Pancreas (tissue), 10 donors: ENCODE data around the gene RCOR2. TPM values are rescaled to one million over a fixed set of nuclear protein-coding genes. Genes with fewer than 3 reads are reported as not detected.

ENCODE experiments used
- ATAC-seq, 4 donors: fragments of 200-7000 bp; cut with Tn5 transposase; one replicate each; pipeline versions ENCODE4 v1.8.0 to v1.9.1; 2020; ENCODE audit warnings: mild to moderate bottlenecking in 4 of 4, moderate library complexity in 4 of 4
- DNase-seq, 6 donors: peaks; one replicate each; pipeline ENCODE4 v3.0.0-alpha.2; 2020
- FAIRE-seq: peaks from 2 replicates; lab custom pipeline; 2012; peaks lifted over from hg19 to GRCh38; lab: Jason Lieb, UNC
- H3K27ac ChIP-seq, 4 donors: fragments of 200-600 bp; sonication (generic); 1 replicate in 3 of 4; 2 replicates in 1 of 4; pipeline versions ENCODE4 v1.5.0 to v1.8.0; 2020
- H3K27me3 ChIP-seq, 4 donors: fragments of 200-600 bp; one replicate each; pipeline ENCODE4 v1.8.0; 2021
- H3K36me3 ChIP-seq, 3 donors: fragments of 200-600 bp; sonication (generic) in 1 of 3; one replicate each; pipeline versions ENCODE4 v1.5.0 to v1.8.0; 2020 to 2021
- H3K4me1 ChIP-seq, 3 donors: fragments of 200-600 bp; one replicate each; pipeline ENCODE4 v1.8.0; 2021
- H3K4me3 ChIP-seq, 4 donors: fragments of 200-600 bp; sonication (generic) in 2 of 4; one replicate each; pipeline versions ENCODE4 v1.5.0 to v1.8.0; 2020 to 2021
- H3K9me3 ChIP-seq, 4 donors: fragments of 200-600 bp; one replicate each; pipeline ENCODE4 v1.8.0; 2021
- WGBS, 2 donors: extraction: QIAGEN DNeasy Blood & Tissue Kit; methylation state at CpG; one replicate each; pipeline ENCODE4 v1.1.7; 2013; 5-methylcytosine and 5-hydroxymethylcytosine counted together
- intact Hi-C, 3 donors: fragments of 100-400 bp; cut with DNase I; formaldehyde crosslinking; loops; one replicate each; pipeline versions ENCODE4 v1.11.1 to v1.14.2; 2022
- polyA plus RNA-seq, 2 donors: library from polyadenylated mRNA; stranded (reverse); fragments of 200-250 nt; gene quantifications; one replicate each; pipeline ENCODE4 v1.2.3, GENCODE V29; 2013
- total RNA-seq, 6 donors: library from RNA; stranded (reverse); fragmentation: NEBNext Ultra II Directional in 4 of 6; extraction: Animal tissue kit (Norgen Biotek cat#: 25700) in 4 of 6; gene quantifications; one replicate each; pipeline versions ENCODE4 v1.2.1 to v1.2.4, GENCODE V29; 2021 to 2023
- TF ChIP-seq, protein P1 (sequence below), 4 donors: fragments of 200-600 bp; sonication (generic) in 3 of 4; IDR thresholded peaks; one replicate each; pipeline versions ENCODE4 v1.5.0 to v1.8.0; 2021; ENCODE audit warnings: antibody characterized with exemption in 4 of 4
- donor health status: healthy with polysubstance abuse.
- donor health status: DM: no; HTN: no; CAD: no; lungs with moderate emphysema.
- donor health status: DM: no; HTN: no; CAD: no.
- donor health status: control.
- donor health status: control.
- donor health status: Bipolar disorder and iron deficiency.
- donor health status: DM: yes; HTN: yes; CAD: no.
- donor health status: DM: no; HTN: no; CAD: no.
- donor health status: DM: no; HTN: no; CAD: no.
- donor health status: DM: yes; HTN: yes; CAD: no.

The RCOR2 gene
- total and polyA plus RNA-seq, 8 donors = 0.37 to 1.9 (median 0.59) TPM

DNA sequence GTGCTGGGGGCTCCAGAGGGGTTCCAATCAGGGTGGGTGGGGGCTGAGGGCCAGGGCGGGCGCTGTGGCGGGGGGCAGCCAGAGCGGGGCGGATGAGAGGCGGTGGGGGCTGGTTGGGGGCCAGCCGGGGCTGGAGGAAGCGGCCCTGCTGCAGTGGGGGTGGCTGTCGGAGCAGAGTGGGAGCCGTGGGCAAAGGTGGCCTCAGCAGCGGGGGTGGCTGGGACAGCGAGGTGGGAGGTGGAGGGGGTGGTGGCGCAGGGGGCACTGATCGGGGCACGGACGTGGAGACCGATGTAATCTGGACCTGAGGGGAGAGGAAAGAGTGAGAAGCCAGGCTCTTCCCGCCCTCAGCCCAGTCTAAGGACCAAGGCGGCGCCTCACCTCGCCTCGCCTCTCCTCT is 5.1 kb downstream of the RCOR2 start:
- ATAC-seq (no peak), FAIRE-seq (no peak), DNase-seq (no peak)
- Histone ChIP-seq H3K27ac (no peak overlapping the region), H3K36me3 (peaks cover 0 to 20% (median 2%) of the 10 kb centered on the region in 3 donors), H3K9me3 (no peaks in the 10 kb centered on the region), H3K27me3 (no peaks in the 10 kb centered on the region), H3K4me3 (no peak overlapping the region), H3K4me1 (peaks cover 5 to 8% (median 7%) of the 10 kb centered on the region in 3 donors)
- WGBS, 2 donors = 95 to 98% methylated on average over 12 to 22 of the region's 22 CpGs
- TF ChIP-seq, protein P1, sequence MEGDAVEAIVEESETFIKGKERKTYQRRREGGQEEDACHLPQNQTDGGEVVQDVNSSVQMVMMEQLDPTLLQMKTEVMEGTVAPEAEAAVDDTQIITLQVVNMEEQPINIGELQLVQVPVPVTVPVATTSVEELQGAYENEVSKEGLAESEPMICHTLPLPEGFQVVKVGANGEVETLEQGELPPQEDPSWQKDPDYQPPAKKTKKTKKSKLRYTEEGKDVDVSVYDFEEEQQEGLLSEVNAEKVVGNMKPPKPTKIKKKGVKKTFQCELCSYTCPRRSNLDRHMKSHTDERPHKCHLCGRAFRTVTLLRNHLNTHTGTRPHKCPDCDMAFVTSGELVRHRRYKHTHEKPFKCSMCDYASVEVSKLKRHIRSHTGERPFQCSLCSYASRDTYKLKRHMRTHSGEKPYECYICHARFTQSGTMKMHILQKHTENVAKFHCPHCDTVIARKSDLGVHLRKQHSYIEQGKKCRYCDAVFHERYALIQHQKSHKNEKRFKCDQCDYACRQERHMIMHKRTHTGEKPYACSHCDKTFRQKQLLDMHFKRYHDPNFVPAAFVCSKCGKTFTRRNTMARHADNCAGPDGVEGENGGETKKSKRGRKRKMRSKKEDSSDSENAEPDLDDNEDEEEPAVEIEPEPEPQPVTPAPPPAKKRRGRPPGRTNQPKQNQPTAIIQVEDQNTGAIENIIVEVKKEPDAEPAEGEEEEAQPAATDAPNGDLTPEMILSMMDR (IDR thresholded peaks at IDR 0.05) = no peak
- intact Hi-C loops = no loop called here

DNA sequence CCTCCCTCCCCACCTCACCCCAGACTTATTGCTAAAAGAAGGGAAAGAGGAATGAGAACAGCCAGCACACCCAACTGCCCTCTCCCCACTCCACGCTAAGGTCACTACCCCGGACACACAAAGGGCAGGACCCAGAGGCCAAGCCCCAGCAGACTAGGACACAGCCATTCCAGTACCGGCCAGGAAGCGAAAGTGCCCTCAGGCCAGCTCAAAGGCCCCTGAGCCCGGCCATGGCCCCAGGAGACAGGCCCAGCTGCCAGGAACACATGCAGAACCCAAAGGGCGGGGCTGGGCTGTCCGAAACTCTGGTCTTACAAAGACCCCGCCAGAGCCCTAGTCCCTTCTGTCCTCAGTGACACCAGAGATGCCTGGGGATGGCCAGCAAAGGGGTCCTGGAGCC is 5.5 kb downstream of the RCOR2 start:
- Histone ChIP-seq H3K27me3 (no peaks in the 10 kb centered on the region), H3K4me3 (no peak overlapping the region), H3K27ac (no peak overlapping the region), H3K36me3 (peaks cover 0 to 20% (median 2%) of the 10 kb centered on the region in 3 donors), H3K9me3 (no peaks in the 10 kb centered on the region), H3K4me1 (peaks cover 3 to 6% (median 5%) of the 10 kb centered on the region in 3 donors)
- intact Hi-C loops = no loop called here
- TF ChIP-seq, protein P1 (IDR thresholded peaks at IDR 0.05) = no peak
- ATAC-seq (no peak), DNase-seq (no peak), FAIRE-seq (no peak)
- 91 to 93% methylated on average over 8 of the region's 8 CpGs for WGBS, 2 donors

- 76 to 93% methylated on average over 8 to 9 of the region's 9 CpGs for WGBS, 2 donors
- intact Hi-C loops = no loop called here
- no peaks in the 10 kb centered on the region for H3K4me1 ChIP-seq
- TF ChIP-seq, protein P1 (IDR thresholded peaks at IDR 0.05) = no peak
- H3K9me3 ChIP-seq = no peaks in the 10 kb centered on the region
- FAIRE-seq (no peak), DNase-seq (no peak), ATAC-seq (no peak)
- H3K4me3 ChIP-seq = no peak overlapping the region
- H3K27ac ChIP-seq = no peak overlapping the region
- no peaks in the 10 kb centered on the region for H3K27me3 ChIP-seq
- H3K36me3 ChIP-seq = peaks cover 0 to 20% (median 2%) of the 10 kb centered on the region in 3 donors
These were observed 6.3 kb downstream of the RCOR2 start for GRCh38 chr11:63910675-63911074.

DNA sequence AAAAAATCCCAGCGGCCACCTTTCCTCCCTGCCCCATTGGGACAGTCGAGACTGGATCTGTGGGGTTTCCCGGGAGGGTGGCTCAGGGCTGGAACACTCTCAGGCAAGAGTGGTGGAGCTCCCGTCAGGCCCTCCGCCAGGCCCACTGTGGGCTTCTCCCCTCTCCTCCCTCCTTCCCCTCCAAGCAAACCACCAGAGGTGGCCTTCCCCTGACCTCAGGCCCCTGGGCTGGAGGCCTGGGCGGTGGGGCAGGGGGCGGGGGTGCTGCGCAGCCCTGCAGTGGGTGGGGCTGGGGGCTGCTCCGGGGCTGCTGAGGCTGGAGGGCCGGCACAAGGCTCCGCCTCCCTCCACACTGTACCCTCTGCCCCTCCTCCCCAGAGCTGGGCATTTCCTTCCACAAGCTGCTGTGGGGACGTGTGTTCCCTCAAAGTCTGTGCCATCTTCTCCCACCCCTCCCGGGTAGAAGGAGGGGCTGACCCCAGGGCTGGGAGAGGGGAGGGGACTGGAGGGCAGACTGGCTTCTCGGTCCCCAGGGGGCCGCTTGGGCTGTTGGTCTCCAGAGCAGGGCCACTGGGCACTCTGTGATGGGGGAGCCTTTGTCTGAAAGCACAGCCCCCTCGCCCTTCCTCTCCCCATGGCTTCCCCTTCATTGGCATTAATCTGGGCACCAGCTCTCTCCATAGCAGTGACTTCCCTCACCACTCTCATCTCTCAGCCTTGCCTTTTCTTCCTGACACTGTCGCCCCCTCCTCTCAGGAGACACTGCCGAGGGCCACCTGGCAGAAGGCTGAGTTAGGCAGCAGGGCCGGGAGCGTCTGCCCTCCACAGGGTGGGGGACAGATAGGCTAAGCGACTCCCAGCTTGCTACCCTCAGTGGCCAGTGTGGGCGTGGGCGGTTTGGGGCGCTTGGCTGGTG is 7.1 kb downstream of the RCOR2 start:
- no peak for FAIRE-seq
- H3K9me3 ChIP-seq = no peaks in the 10 kb centered on the region
- no peak for ATAC-seq
- no peak for DNase-seq
- no peaks in the 10 kb centered on the region for H3K27me3 ChIP-seq
- H3K4me1 ChIP-seq = no peaks in the 10 kb centered on the region
- TF ChIP-seq, protein P1 (IDR thresholded peaks at IDR 0.05) = no peak
- 81 to 86% methylated on average over 21 to 24 of the region's 24 CpGs for WGBS, 2 donors
- intact Hi-C loops = loop anchor here in 1 of 3 donors (10.0 kb wide), 1 partner anchor 75 kb away; the partner anchor contains the start of gene MARK2
- no peak overlapping the region for H3K27ac ChIP-seq
- no peak overlapping the region for H3K4me3 ChIP-seq
- H3K36me3 ChIP-seq = peaks cover 2 to 24% (median 2%) of the 10 kb centered on the region in 3 donors
